ENCODE measurements around the gene LBX1.

GRCh38 chr10:101241840-101242707 lies 12.8 kb upstream of the LBX1 start:
- TF ChIP-seq CTCF (conservative IDR thresholded peaks at IDR 0.05) (no peak), ZFX (IDR thresholded peaks at IDR 0.05) (no peak)

All from C4-2B (cell line).